SJSA1 (cell line): ENCODE measurements around the gene FERMT1. TPM values are rescaled to one million over a fixed set of nuclear protein-coding genes. Genes with fewer than 3 reads are reported as not detected.

Experiments used
- DNase-seq, 2 experiments: peaks; one replicate each; pipeline ENCODE4 v3.0.0-alpha.2; 2015 to 2020; ENCODE audit warnings: low spot score in 2 of 2, low read depth in 1 of 2
- H3K27ac ChIP-seq: fragments of 250-450 bp; sonication (Bioruptor Pico); 2 replicates; pipeline ENCODE4 v1.5.1; 2020; ENCODE audit warnings: mild to moderate bottlenecking, moderate library complexity
- H3K27me3 ChIP-seq: fragments of 250-450 bp; sonication (Bioruptor Pico); replicated peaks from 2 replicates; pipeline ENCODE4 v1.5.1; 2020; ENCODE audit warnings: mild to moderate bottlenecking, moderate library complexity
- H3K36me3 ChIP-seq: fragments of 250-450 bp; sonication (Bioruptor Pico); 2 replicates; pipeline ENCODE4 v1.5.1; 2020; ENCODE audit warnings: mild to moderate bottlenecking
- H3K4me1 ChIP-seq: fragments of 250-450 bp; sonication (Bioruptor Pico); replicated peaks from 2 replicates; pipeline ENCODE4 v1.6.1; 2021; ENCODE audit warnings: mild to moderate bottlenecking
- H3K4me3 ChIP-seq: fragments of 250-450 bp; sonication (Bioruptor Pico); 2 replicates; pipeline ENCODE4 v1.5.1; 2020; ENCODE audit warnings: mild to moderate bottlenecking
- H3K9me3 ChIP-seq: fragments of 250-450 bp; sonication (Bioruptor Pico); replicated peaks from 2 replicates; pipeline ENCODE4 v1.5.1; 2020; ENCODE audit warnings: mild to moderate bottlenecking
- total RNA-seq: library from RNA; depleted of rRNA; stranded (reverse); fragments of >200 nt; shearing (Covaris generic); gene quantifications from 2 replicates; pipeline ENCODE4 v1.2.3, GENCODE V29; 2014

Gene FERMT1
- total RNA-seq, 1 experiment from 2014 or later, result 0.13 TPM

DNA sequence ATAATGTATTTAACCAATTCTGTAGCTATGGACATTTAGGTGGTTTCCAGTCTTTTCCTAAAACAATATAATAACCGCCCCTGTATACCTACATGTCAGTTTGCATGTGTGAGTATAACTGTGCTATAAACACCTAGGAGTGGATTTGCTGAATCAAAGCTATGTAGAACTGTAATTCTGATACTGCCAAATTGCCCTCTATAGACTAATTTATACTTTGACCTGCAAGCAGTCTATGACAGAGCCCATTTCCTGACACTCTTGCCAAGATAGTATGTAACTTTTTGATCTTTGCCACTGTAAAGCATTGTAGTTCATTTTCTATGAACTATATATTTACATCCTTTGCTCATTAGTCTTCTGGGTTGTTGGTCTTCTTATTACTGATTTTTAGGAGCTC, 19.5 kb downstream of the FERMT1 start:
- no peaks in the 10 kb centered on the region for H3K36me3 ChIP-seq
- no peak overlapping the region for H3K4me3 ChIP-seq
- no peak for DNase-seq
- no peaks in the 10 kb centered on the region for H3K4me1 ChIP-seq
- H3K27me3 ChIP-seq, result no peaks in the 10 kb centered on the region
- no peak overlapping the region for H3K27ac ChIP-seq
- no peaks in the 10 kb centered on the region for H3K9me3 ChIP-seq

DNA sequence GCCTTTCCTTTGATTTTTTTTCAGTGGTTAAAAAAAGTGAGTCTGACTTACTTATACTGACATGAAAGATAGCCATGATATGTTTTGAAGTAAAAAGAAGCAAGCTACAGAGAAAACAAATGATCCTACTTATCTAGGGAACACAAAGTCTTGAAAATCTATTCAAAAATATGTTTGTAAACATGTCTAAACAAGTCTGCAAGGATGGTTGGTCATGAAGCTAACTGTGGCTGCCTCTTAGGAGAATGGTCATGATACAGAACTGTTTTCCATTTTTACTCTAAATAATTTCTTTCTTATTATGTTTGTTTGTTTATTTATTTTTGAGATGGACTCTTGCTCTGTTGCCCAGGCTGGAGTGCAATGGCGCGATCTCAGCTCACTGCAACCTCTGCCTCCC, 21.5 kb downstream of the FERMT1 start:
- Histone ChIP-seq H3K9me3 (no peaks in the 10 kb centered on the region), H3K4me1 (no peaks in the 10 kb centered on the region), H3K27ac (no peak overlapping the region), H3K27me3 (no peaks in the 10 kb centered on the region), H3K36me3 (no peaks in the 10 kb centered on the region), H3K4me3 (no peak overlapping the region)
- no peak for DNase-seq

DNA sequence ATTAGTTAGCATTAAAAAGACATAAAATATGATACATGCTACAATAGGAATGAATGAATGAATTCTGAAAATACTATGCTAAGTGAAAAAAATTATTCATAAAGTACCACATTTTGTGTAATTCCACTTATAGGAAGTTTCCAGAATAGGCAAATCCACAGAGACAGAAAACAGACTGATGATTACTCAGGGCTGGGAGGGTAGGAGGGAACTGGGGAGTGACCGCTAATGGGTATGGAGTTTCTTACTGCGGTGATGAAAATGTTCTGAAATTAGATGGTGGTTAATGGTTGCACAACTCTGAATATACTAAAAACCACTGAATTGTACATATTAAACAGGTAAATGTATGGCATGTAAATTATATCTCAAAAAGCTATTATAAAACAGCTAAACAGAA, 22.6 kb downstream of the FERMT1 start:
- Histone ChIP-seq H3K27ac (no peak overlapping the region), H3K4me1 (no peaks in the 10 kb centered on the region), H3K27me3 (peaks cover 2% of the 10 kb centered on the region; the same call in 1 of the 2 replicates), H3K4me3 (no peak overlapping the region), H3K36me3 (no peaks in the 10 kb centered on the region), H3K9me3 (no peaks in the 10 kb centered on the region)
- DNase-seq, result no peak

DNA sequence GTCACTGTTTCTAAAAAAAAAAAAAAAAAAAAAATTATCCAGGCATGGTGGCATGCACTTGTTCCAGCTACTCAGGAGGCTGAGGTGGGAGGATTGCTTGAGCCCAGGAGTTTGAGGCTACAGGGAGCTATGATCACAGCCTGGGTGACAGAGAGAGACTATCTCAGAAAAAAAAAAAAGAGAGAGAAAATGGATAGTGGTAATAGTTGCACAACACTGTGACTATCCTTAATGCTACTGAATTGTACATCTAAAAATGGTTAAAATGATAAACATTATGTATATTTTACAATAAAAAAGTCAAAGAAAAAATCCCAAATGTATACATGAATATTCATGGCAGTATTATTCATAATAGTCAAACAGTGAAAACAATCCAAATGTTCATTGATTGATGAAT, 23.0 kb downstream of the FERMT1 start:
- H3K36me3 ChIP-seq, result no peaks in the 10 kb centered on the region
- no peak overlapping the region for H3K4me3 ChIP-seq
- H3K27me3 ChIP-seq, result peaks cover 2% of the 10 kb centered on the region; the same call in 1 of the 2 replicates
- H3K9me3 ChIP-seq, result no peaks in the 10 kb centered on the region
- DNase-seq, result no peak
- no peaks in the 10 kb centered on the region for H3K4me1 ChIP-seq
- no peak overlapping the region for H3K27ac ChIP-seq

DNA sequence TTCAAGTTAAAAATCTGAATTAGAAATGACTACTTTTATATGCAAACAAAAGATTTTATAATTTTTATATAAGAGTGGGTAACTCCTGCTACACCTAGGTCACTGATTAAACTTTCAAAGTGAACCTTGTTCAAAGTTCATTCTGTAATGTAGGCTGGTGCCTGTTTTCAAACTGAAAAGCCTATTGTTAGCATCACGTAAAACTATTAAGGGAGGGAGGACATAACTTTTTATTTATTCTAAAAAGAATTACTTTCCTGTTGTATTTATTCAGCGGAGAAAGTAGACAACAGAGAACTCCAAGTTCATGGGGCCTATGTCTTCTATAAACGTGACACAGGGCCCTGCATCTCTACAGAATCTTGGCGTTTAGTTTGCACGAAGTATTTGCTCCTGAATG, 27.4 kb downstream of the FERMT1 start:
- Histone ChIP-seq H3K27me3 (peaks cover 2% of the 10 kb centered on the region; the same call in 1 of the 2 replicates), H3K4me3 (no peak overlapping the region), H3K36me3 (no peaks in the 10 kb centered on the region), H3K9me3 (no peaks in the 10 kb centered on the region), H3K4me1 (no peaks in the 10 kb centered on the region), H3K27ac (no peak overlapping the region)
- DNase-seq, result no peak

DNA sequence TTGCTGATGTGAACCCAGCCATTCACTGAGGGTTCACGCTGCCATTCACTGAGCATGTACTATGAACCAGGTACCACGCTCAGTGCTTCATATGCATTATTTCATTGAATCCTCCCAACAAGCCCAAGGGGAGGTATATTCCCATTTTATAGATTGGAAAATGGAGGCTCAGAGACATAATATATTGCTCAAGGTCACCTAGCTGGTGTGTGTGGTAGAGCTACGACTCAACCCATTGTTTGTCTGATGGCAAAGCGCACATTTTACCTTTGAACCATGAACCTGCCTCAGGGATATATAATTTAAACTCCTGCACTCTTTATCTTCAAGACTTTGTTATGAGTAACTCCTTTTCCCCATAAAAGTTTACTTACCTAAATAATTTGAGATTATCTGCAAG, 28.3 kb downstream of the FERMT1 start:
- no peak overlapping the region for H3K27ac ChIP-seq
- H3K4me1 ChIP-seq, result no peaks in the 10 kb centered on the region
- no peak overlapping the region for H3K4me3 ChIP-seq
- no peak for DNase-seq
- H3K36me3 ChIP-seq, result no peaks in the 10 kb centered on the region
- H3K27me3 ChIP-seq, result peaks cover 2% of the 10 kb centered on the region; the same call in 1 of the 2 replicates
- H3K9me3 ChIP-seq, result no peaks in the 10 kb centered on the region

DNA sequence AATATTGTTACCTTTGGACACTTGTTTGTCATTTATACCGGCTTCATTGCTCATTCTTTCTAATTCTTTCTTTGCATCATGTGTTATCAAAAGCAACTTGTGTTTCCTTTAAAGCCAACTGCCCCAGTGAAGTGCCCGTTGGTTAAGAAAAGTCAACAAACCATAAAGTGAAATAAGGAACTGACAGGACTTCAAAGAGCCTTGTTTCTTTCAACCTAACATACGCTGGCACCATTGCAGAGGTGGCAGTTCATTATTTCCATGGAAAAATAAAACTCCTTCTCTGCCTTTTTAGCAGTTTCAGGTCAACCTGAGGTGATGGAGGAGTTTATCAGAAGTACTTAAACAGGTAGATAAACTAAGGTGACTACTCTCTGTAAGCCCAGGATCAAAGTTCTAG, 28.8 kb downstream of the FERMT1 start:
- Histone ChIP-seq H3K4me3 (no peak overlapping the region), H3K9me3 (no peaks in the 10 kb centered on the region), H3K36me3 (no peaks in the 10 kb centered on the region), H3K27me3 (peaks cover 2% of the 10 kb centered on the region; the same call in 1 of the 2 replicates), H3K4me1 (no peaks in the 10 kb centered on the region), H3K27ac (no peak overlapping the region)
- no peak for DNase-seq

DNA sequence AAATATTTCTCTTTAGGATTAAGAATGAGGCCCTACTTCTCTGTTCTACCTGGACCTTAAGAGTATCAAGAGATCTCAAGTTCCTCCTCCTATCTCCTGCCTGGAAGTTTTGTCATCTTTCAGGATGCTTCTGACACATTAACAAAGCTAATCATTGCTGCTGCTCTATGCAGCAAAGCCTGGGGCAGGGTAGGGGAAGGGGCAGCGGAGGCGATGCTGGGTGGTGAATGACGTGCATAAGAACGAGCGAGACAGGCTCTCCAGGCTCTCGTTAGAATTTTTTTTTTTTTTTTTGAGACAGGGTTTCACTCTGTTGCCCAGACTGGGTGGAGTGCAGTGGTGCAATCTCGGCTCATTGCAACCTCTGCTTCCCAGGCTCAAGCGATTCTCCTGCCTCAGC, 31.2 kb downstream of the FERMT1 start:
- H3K4me1 ChIP-seq, result no peaks in the 10 kb centered on the region

DNA sequence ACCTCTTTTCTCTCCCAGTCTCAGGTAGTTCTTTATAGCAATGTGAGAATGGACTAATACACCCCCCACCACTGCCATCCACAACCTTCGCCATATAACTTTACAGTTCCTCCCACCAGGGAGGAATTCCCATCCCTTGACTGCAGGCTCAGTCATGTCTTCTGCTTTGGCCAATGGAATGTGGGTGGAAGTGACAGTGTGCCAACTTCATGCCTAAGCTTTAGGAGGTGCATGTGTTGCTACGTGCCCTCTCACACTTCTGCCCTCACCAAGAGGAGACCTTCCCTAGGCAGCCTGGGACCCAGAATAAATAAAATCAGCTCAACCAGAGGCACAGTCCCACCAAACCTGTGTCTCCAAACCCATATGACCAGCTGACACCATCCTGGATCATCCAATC, 36.0 kb downstream of the FERMT1 start:
- Histone ChIP-seq H3K36me3 (no peaks in the 10 kb centered on the region), H3K27me3 (peaks cover 4% of the 10 kb centered on the region; the same call in 1 of the 2 replicates), H3K9me3 (no peaks in the 10 kb centered on the region), H3K4me3 (no peak overlapping the region), H3K4me1 (no peaks in the 10 kb centered on the region), H3K27ac (no peak overlapping the region)
- no peak for DNase-seq

More for the DNA sequence above, 31.2 kb downstream of the FERMT1 start:
- H3K36me3 ChIP-seq, result no peaks in the 10 kb centered on the region
- no peak overlapping the region for H3K4me3 ChIP-seq
- DNase-seq, result no peak
- no peak overlapping the region for H3K27ac ChIP-seq
- H3K9me3 ChIP-seq, result no peaks in the 10 kb centered on the region
- H3K27me3 ChIP-seq, result peaks cover 6% of the 10 kb centered on the region; the same call in 1 of the 2 replicates

DNA sequence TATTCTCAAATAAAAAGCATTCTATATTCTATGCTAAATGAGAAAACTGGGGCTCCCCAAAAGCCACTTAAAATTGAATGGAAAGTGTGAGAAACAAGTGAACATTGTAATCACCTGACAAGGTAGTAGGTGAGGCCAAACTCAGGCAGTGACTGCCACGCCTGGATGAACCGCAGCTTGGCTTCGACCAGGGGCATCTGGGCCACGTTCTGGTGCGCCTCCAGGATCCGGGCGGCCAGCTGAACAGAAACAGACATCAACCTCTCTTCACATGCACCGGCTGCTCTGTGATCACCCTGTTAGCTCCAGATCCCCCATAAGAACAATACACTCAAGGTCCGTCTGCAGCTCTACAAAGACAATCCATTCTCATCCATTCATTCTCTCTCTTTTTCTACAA, 38.9 kb downstream of the FERMT1 start:
- Histone ChIP-seq H3K27me3 (peaks cover 8% of the 10 kb centered on the region), H3K36me3 (no peaks in the 10 kb centered on the region), H3K4me3 (no peak overlapping the region), H3K27ac (no peak overlapping the region), H3K4me1 (no peaks in the 10 kb centered on the region), H3K9me3 (no peaks in the 10 kb centered on the region)
- DNase-seq, result no peak

DNA sequence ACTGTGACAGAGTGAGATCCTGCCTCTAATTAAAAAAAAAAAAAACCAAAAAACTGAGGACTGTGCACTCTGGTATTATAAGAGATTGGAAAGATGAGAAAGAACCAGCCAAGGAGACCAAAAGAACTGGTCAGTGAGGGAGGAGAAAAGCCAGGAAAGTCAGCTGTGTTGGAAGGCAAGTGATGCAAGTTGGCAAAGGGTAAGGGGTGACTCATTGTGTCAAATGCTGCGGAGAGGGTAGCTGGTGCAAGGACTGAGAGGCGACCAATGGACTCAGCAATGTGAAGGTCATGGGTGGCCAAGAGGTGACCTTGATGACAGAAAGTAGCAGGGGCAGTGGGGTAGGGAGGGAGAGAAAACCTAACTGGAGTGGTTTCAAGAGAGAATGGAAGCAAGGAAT, 41.6 kb downstream of the FERMT1 start:
- H3K9me3 ChIP-seq, result no peaks in the 10 kb centered on the region
- H3K27ac ChIP-seq, result no peak overlapping the region
- no peak overlapping the region for H3K4me3 ChIP-seq
- peaks cover 5% of the 10 kb centered on the region; the same call in 1 of the 2 replicates for H3K27me3 ChIP-seq
- H3K36me3 ChIP-seq, result no peaks in the 10 kb centered on the region
- DNase-seq, result no peak
- H3K4me1 ChIP-seq, result no peaks in the 10 kb centered on the region

DNA sequence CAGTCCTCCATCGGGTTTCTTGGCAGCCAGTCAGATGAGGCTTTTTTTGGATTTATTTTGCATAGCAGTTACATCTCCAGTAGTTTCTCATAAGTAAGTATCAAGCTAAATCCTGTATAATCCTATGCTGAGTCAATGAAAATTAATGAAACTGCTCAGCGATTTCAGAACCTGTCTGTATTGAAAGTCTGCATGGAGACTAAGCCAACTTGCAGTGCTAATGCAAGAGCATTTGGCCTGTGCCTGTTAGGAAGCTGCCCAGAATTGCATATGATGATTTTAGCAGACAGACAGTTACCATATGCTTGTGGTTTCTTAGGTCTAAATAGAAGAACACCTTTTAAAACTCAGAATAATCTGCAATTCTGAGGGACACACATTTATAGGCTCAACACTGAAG, 43.8 kb downstream of the FERMT1 start:
- Histone ChIP-seq H3K36me3 (no peaks in the 10 kb centered on the region), H3K4me1 (no peaks in the 10 kb centered on the region), H3K27ac (no peak overlapping the region), H3K4me3 (no peak overlapping the region), H3K27me3 (peaks cover 5% of the 10 kb centered on the region; the same call in 1 of the 2 replicates), H3K9me3 (no peaks in the 10 kb centered on the region)
- no peak for DNase-seq

DNA sequence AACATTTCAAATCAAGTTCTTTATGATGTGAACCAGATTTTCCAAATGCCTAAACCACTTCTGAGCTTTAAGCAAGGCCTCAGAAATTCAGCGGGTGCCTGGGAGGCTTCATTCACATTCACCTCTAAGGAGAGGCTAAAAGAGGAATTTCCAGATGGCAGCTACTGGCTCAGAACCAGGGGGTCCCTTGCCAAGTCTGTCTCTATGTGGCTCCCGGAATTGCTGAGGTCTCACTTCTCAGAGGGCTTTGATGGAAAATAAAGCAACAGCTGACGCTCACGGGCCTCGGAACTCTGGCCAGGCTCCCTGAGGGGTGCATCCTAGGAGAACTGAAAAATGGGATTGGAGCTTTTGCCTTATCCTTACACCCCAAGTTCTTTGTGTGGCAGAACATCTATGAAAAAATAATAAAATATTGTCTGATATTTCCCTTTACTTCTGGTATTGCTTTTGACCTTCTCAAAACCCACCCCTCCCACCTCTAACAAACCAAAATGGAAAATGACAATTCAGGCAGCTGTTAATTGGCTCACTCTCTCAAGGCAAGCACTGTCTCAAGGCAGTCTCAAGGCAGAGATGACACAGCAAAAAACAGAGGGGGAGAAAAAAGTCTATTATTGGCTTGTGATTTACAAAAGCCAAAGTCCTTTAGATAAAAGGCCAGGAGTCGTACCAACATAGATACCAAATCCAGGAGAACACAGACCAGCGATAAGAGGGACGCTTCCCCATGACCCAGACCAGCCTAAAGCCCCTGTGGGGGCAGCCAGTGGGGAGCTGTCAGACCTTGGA, 47.2 kb downstream of the FERMT1 start:
- Histone ChIP-seq H3K27ac (no peak overlapping the region), H3K9me3 (no peaks in the 10 kb centered on the region), H3K4me3 (no peak overlapping the region), H3K36me3 (no peaks in the 10 kb centered on the region), H3K4me1 (no peaks in the 10 kb centered on the region), H3K27me3 (peaks cover 5% of the 10 kb centered on the region; the same call in 1 of the 2 replicates)
- DNase-seq, result no peak

DNA sequence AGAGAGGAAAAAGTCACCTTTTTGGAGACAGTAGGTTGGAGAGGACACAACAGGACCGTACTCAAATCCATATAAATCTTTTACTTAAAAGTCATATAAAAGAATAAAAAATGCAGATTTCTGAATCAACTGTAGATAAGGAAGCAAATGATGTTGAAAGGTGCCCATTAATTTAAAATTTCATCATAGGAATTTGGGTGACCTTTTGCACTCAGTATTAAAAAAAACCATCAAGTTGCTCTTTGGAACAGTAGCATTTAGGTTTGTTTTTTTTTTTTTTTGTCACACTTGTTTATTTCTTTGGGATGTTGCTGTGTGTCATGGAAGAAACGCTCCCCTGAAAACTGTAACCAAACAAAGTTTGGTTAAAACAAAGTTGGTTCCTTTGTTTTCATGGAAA, 48.0 kb downstream of the FERMT1 start:
- no peak for DNase-seq
- Histone ChIP-seq H3K27ac (no peak overlapping the region), H3K9me3 (no peaks in the 10 kb centered on the region), H3K4me3 (no peak overlapping the region), H3K36me3 (no peaks in the 10 kb centered on the region), H3K4me1 (no peaks in the 10 kb centered on the region), H3K27me3 (peaks cover 5% of the 10 kb centered on the region; the same call in 1 of the 2 replicates)
